GM23338 (cell line): ENCODE data around the gene FXYD2.

Source experiments
- EZH2 ChIP-seq: fragments of 200-600 bp; sonication (generic); IDR thresholded peaks from one replicate; pipeline ENCODE4 v1.8.0; 2017; ENCODE audit warnings: antibody characterized with exemption, mild to moderate bottlenecking, low read depth; ENCODE audit not compliant: unreplicated experiment
- EZH2phosphoT487 ChIP-seq: fragments of 200-600 bp; sonication (generic); IDR thresholded peaks from one replicate; pipeline ENCODE4 v1.8.1; 2018; ENCODE audit warnings: antibody characterized with exemption; ENCODE audit not compliant: unreplicated experiment
- JUNB ChIP-seq: IDR thresholded peaks from one replicate; pipeline ENCODE4 v1.6.1; 2016; ENCODE audit warnings: antibody characterized with exemption; ENCODE audit not compliant: unreplicated experiment
- TF ChIP-seq, protein P1 (sequence below), 2 experiments: fragments of 200-600 bp in 1 of 2; sonication (generic) in 1 of 2; conservative IDR thresholded peaks; 2 replicates each; pipeline versions ENCODE4 v1.5.1 to v1.6.1; 2016 to 2017; ENCODE audit warnings: antibody characterized with exemption in 2 of 2, low read depth in 2 of 2, mild to moderate bottlenecking in 2 of 2, moderate library complexity in 1 of 2

DNA sequence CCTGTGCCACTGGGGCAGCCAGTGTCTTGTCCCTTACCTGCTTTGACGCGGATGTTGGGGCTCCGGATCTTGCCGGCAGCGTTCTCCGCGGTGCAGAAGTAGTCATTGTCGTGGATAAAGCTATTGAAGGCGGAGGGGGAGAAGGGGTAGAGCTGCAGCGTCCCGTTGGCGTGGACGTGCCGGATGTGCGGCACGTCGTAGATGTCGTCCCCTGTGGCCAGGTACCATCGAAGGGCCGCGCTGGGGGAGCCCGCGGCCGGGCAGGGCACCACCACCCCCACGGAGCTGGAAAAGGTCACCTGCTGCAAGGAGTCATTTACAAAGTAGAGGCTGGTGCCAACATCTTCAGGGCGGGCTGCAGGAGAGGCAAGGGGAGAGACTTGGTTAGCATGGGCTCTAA is 44.1 kb downstream of the FXYD2 start:
- TF ChIP-seq, protein P1, sequence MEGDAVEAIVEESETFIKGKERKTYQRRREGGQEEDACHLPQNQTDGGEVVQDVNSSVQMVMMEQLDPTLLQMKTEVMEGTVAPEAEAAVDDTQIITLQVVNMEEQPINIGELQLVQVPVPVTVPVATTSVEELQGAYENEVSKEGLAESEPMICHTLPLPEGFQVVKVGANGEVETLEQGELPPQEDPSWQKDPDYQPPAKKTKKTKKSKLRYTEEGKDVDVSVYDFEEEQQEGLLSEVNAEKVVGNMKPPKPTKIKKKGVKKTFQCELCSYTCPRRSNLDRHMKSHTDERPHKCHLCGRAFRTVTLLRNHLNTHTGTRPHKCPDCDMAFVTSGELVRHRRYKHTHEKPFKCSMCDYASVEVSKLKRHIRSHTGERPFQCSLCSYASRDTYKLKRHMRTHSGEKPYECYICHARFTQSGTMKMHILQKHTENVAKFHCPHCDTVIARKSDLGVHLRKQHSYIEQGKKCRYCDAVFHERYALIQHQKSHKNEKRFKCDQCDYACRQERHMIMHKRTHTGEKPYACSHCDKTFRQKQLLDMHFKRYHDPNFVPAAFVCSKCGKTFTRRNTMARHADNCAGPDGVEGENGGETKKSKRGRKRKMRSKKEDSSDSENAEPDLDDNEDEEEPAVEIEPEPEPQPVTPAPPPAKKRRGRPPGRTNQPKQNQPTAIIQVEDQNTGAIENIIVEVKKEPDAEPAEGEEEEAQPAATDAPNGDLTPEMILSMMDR (conservative IDR thresholded peaks at IDR 0.05; ENCODE audit: low read depth in 2 of 2), result no peak
- TF ChIP-seq EZH2 (no peak), JUNB (no peak), EZH2phosphoT487 (no peak)
